NCI-H2196 (cell line): Measurements from ENCODE around the gene LRP2BP.
"Not testable (repeated sequence)": the region's sequence is repeated elsewhere in the genome, so short reads cannot be mapped to it uniquely, and the experiment has no call there.

ENCODE experiments used
- DNase-seq: peaks from one replicate; lab custom pipeline; 2025; ENCODE audit not compliant: unreplicated experiment; lab: John Stamatoyannopoulos, UW

LRP2BP gene

GRCh38 chr4:185329879-185330510 is 65.7 kb downstream of the LRP2BP start:
- DNase-seq, result not testable (repeated sequence)

GRCh38 chr4:185328586-185328985 is 67.1 kb downstream of the LRP2BP start:
- DNase-seq, result no peak

- not testable (repeated sequence) for DNase-seq
Observed at GRCh38 chr4:185325721-185326120, 70.0 kb downstream of the LRP2BP start.

GRCh38 chr4:185324361-185324760 is 71.4 kb downstream of the LRP2BP start:
- DNase-seq, result not testable (repeated sequence)

GRCh38 chr4:185323606-185324005 is 72.1 kb downstream of the LRP2BP start:
- no peak for DNase-seq

GRCh38 chr4:185322803-185323202 is 72.9 kb downstream of the LRP2BP start:
- DNase-seq, result no peak

- no peak for DNase-seq
Observed at GRCh38 chr4:185318679-185319078, 77.0 kb downstream of the LRP2BP start.

- no peak for DNase-seq
Observed at GRCh38 chr4:185317880-185318279, 77.8 kb downstream of the LRP2BP start.

- not testable (repeated sequence) for DNase-seq
Observed at GRCh38 chr4:185317462-185317861, 78.3 kb downstream of the LRP2BP start.
